Measurements from ENCODE around the gene LRRC56. TPM values are rescaled to one million over a fixed set of nuclear protein-coding genes. Genes with fewer than 3 reads are reported as not detected.
A peak's percentile ranks its signal among the peaks of the same experiment; 100 is the strongest.

Gene LRRC56
- total and polyA plus RNA-seq, 2 of the 13 experiments (the other 11 are each of a cell fraction or from before 2014, with no cell fraction given): 0.11 to 0.29 TPM

DNA sequence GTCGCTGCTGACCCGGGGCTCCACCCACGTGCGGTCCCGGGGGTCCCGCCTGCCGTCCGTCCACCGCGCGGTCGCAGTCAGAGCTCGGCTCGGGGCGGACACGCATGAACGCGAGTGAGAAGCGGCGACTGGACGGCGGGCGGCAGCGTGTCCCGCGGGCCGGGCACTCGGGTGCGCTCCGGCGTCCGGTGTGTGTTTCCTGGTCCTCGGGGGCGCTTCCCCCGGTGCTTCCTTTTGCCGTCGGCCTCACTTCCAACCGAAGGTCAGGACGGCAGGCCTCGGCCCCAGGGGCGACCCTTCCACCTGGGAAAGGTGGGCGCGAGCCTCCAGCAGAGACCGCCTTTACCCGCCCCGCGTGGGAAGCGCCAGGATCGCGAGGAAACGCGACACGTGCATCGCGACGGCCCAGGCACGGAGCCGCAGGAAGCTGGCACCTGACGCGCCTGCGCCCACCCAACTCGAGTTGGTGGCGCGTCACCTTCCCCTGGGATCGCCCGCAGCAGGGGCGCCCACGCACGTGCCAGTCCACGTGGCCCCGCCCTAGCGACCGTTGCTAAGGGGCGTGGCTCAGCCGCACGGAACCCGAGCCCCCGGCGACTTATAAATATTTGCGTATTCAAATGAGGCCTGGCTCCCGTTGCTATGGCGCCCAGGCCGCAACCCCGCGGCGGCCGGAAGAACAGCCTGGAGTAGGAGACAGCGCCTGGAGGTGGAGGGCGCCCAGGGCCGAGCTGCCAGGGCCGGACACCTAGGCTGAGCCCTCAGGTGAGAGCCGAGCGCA lies at the start of gene LRRC56 (continued):
- TF ChIP-seq, protein P1, sequence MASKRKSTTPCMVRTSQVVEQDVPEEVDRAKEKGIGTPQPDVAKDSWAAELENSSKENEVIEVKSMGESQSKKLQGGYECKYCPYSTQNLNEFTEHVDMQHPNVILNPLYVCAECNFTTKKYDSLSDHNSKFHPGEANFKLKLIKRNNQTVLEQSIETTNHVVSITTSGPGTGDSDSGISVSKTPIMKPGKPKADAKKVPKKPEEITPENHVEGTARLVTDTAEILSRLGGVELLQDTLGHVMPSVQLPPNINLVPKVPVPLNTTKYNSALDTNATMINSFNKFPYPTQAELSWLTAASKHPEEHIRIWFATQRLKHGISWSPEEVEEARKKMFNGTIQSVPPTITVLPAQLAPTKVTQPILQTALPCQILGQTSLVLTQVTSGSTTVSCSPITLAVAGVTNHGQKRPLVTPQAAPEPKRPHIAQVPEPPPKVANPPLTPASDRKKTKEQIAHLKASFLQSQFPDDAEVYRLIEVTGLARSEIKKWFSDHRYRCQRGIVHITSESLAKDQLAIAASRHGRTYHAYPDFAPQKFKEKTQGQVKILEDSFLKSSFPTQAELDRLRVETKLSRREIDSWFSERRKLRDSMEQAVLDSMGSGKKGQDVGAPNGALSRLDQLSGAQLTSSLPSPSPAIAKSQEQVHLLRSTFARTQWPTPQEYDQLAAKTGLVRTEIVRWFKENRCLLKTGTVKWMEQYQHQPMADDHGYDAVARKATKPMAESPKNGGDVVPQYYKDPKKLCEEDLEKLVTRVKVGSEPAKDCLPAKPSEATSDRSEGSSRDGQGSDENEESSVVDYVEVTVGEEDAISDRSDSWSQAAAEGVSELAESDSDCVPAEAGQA (IDR thresholded peaks at IDR 0.05; ENCODE audit: low read depth): peak; percentile 67; the same call in 1 of the 2 replicates
- TF ChIP-seq, protein P1 (CRISPR knock-in tag; IDR thresholded peaks at IDR 0.05; ENCODE audit: borderline replicate concordance): no peak
- 0 out of 2 replicates have a peak, but pooled peaks have one; percentile 6 for TF ChIP-seq ZNF768 (CRISPR knock-in tag; IDR thresholded peaks at IDR 0.05)
- TF ChIP-seq, protein P2, sequence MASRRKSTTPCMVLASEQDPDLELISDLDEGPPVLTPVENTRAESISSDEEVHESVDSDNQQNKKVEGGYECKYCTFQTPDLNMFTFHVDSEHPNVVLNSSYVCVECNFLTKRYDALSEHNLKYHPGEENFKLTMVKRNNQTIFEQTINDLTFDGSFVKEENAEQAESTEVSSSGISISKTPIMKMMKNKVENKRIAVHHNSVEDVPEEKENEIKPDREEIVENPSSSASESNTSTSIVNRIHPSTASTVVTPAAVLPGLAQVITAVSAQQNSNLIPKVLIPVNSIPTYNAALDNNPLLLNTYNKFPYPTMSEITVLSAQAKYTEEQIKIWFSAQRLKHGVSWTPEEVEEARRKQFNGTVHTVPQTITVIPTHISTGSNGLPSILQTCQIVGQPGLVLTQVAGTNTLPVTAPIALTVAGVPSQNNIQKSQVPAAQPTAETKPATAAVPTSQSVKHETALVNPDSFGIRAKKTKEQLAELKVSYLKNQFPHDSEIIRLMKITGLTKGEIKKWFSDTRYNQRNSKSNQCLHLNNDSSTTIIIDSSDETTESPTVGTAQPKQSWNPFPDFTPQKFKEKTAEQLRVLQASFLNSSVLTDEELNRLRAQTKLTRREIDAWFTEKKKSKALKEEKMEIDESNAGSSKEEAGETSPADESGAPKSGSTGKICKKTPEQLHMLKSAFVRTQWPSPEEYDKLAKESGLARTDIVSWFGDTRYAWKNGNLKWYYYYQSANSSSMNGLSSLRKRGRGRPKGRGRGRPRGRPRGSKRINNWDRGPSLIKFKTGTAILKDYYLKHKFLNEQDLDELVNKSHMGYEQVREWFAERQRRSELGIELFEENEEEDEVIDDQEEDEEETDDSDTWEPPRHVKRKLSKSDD (CRISPR knock-in tag; IDR thresholded peaks at IDR 0.05; ENCODE audit: low read depth): peak; percentile 97
- TF ChIP-seq, protein P3, sequence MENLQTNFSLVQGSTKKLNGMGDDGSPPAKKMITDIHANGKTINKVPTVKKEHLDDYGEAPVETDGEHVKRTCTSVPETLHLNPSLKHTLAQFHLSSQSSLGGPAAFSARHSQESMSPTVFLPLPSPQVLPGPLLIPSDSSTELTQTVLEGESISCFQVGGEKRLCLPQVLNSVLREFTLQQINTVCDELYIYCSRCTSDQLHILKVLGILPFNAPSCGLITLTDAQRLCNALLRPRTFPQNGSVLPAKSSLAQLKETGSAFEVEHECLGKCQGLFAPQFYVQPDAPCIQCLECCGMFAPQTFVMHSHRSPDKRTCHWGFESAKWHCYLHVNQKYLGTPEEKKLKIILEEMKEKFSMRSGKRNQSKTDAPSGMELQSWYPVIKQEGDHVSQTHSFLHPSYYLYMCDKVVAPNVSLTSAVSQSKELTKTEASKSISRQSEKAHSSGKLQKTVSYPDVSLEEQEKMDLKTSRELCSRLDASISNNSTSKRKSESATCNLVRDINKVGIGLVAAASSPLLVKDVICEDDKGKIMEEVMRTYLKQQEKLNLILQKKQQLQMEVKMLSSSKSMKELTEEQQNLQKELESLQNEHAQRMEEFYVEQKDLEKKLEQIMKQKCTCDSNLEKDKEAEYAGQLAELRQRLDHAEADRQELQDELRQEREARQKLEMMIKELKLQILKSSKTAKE (CRISPR knock-in tag; IDR thresholded peaks at IDR 0.05; ENCODE audit: borderline replicate concordance): 0 out of 2 replicates have a peak, but pooled peaks have one; percentile 23
- TF ChIP-seq, protein P4, sequence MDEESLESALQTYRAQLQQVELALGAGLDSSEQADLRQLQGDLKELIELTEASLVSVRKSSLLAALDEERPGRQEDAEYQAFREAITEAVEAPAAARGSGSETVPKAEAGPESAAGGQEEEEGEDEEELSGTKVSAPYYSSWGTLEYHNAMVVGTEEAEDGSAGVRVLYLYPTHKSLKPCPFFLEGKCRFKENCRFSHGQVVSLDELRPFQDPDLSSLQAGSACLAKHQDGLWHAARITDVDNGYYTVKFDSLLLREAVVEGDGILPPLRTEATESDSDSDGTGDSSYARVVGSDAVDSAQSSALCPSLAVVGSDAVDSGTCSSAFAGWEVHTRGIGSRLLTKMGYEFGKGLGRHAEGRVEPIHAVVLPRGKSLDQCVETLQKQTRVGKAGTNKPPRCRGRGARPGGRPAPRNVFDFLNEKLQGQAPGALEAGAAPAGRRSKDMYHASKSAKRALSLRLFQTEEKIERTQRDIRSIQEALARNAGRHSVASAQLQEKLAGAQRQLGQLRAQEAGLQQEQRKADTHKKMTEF (CRISPR knock-in tag; IDR thresholded peaks at IDR 0.05): peak; percentile 65; the same call in 1 of the 2 replicates
- peak; percentile 80 for TF ChIP-seq GABPB1 (CRISPR knock-in tag; IDR thresholded peaks at IDR 0.05)
- TF ChIP-seq, protein P5, sequence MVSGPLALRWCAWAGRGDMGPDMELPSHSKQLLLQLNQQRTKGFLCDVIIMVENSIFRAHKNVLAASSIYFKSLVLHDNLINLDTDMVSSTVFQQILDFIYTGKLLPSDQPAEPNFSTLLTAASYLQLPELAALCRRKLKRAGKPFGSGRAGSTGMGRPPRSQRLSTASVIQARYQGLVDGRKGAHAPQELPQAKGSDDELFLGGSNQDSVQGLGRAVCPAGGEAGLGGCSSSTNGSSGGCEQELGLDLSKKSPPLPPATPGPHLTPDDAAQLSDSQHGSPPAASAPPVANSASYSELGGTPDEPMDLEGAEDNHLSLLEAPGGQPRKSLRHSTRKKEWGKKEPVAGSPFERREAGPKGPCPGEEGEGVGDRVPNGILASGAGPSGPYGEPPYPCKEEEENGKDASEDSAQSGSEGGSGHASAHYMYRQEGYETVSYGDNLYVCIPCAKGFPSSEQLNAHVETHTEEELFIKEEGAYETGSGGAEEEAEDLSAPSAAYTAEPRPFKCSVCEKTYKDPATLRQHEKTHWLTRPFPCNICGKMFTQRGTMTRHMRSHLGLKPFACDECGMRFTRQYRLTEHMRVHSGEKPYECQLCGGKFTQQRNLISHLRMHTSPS (CRISPR knock-in tag; IDR thresholded peaks at IDR 0.05; ENCODE audit: low read depth): 0 out of 2 replicates have a peak, but pooled peaks have one; percentile 52
- no peak for TF ChIP-seq STAT5B (CRISPR knock-in tag; IDR thresholded peaks at IDR 0.05)
- TF ChIP-seq, protein P6, sequence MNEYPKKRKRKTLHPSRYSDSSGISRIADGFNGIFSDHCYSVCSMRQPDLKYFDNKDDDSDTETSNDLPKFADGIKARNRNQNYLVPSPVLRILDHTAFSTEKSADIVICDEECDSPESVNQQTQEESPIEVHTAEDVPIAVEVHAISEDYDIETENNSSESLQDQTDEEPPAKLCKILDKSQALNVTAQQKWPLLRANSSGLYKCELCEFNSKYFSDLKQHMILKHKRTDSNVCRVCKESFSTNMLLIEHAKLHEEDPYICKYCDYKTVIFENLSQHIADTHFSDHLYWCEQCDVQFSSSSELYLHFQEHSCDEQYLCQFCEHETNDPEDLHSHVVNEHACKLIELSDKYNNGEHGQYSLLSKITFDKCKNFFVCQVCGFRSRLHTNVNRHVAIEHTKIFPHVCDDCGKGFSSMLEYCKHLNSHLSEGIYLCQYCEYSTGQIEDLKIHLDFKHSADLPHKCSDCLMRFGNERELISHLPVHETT (CRISPR knock-in tag; conservative IDR thresholded peaks at IDR 0.05): 0 out of 2 replicates have a peak, but pooled peaks have one; percentile 18
- TF ChIP-seq SP5 (CRISPR knock-in tag; IDR thresholded peaks at IDR 0.05; ENCODE audit: borderline replicate concordance, low read depth): peak; percentile 68; the same call in 1 of the 2 replicates
